Nasal cavity respiratory epithelium epithelial cell of viscerocranial mucosa (primary cell): ENCODE data around the gene CT47B1. TPM values are rescaled to one million over a fixed set of nuclear protein-coding genes. Genes with fewer than 3 reads are reported as not detected.

Experiments used
- total RNA-seq: library from RNA; depleted of rRNA; stranded (reverse); fragments of >200 nt; gene quantifications from 2 replicates; pipeline ENCODE4 v1.2.3, GENCODE V29; 2014

The CT47B1 gene
- total RNA-seq, result not detected in 2 replicates

GRCh38 chrX:120875766-120876165 is at the start of gene CT47B1:
Gene CT47B1, minus strand, starts transcription at chrX:120875866. Its CDS starts 196 bp downstream, at chrX:120875670.

Other genes starting within 250 kb of the CT47B1 start
- gene C1GALT1C1, start 245.8 kb downstream of the CT47B1 start, total RNA-seq, result 15.4 and 18.8 TPM in 2 replicates
- gene CT47A11, start 61.3 kb upstream of the CT47B1 start, total RNA-seq, result not detected in 2 replicates
- gene CT47A10, start 66.2 kb upstream of the CT47B1 start, total RNA-seq, result not detected in 2 replicates
- not detected in 2 replicates for gene CT47A9, start 71.0 kb upstream of the CT47B1 start, total RNA-seq
- gene CT47A8, start 75.9 kb upstream of the CT47B1 start, total RNA-seq, result not detected in 2 replicates
- not detected in 2 replicates for gene CT47A7, start 80.7 kb upstream of the CT47B1 start, total RNA-seq
- not detected in 2 replicates for gene CT47A6, start 85.6 kb upstream of the CT47B1 start, total RNA-seq
- not detected in 2 replicates for gene CT47A5, start 90.5 kb upstream of the CT47B1 start, total RNA-seq
- not detected in 2 replicates for gene CT47A4, start 95.3 kb upstream of the CT47B1 start, total RNA-seq
- gene CT47A3, start 100.2 kb upstream of the CT47B1 start, total RNA-seq, result not detected in 2 replicates
- not detected in 2 replicates for gene CT47A2, start 105.1 kb upstream of the CT47B1 start, total RNA-seq
- gene CT47A1, start 109.9 kb upstream of the CT47B1 start, total RNA-seq, result not detected in 2 replicates
- 0.34 and 0.93 TPM in 2 replicates for gene GLUD2, start 171.7 kb upstream of the CT47B1 start, total RNA-seq